Measurements from ENCODE around the gene PBOV1.

PBOV1 gene

DNA sequence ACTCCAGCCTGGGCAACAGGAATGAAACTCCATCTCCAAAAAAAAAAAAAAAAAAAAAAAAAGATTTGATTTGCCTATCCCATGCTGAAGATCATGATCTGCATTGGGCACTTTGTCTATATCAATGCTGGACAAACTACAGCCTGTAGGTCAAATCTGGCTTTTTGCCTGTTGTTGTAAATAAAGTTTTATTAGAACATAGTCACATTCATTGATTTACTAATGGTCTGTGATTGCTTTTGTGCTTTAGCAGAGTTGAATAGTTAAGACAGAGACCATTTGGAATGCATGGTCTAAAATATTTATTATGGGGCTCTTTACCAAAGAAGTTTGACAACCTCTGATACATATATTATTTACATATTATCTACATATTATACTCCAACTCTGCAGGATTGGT lies 14.0 kb downstream of the PBOV1 start:
- DNase-seq = no peak

DNA sequence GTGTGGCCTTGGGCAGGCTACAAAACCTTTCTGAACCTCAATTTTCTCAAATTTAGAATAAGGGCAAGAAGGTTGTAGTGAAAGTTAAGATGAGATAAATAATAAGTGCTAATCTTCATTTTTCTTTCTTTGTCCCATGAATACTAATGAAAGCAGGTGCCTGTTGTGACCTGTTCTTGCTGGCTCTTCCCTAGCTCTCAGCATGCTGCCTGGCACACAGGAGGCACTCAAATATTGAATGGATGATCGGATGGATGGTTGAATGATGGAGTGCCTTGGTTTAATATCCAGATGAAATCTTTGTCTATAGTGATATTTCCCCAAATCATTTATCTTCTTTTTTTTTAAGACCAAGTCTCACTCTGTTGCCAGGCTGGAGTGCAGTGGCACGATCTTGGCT lies 15.0 kb downstream of the PBOV1 start:
- DNase-seq = no peak

DNA sequence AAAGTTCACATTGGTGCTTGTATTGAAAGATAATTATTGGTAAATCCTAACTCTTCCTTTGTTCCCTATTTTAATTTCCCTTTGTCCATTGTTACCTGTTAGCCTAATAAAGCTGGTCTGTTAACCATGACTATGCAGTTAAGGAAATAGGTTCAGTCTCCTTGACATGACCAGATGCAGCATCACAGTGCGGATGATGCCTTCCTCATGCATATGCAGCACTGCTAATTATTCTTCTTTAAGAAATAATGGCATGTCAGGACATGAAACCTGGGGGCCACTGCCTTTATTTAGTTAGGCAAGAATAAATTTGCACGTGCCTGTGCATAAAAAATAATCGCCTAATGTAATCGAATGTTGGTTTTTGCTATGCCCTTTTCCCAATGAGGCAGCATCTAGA lies 16.5 kb downstream of the PBOV1 start:
- no peak for DNase-seq

DNA sequence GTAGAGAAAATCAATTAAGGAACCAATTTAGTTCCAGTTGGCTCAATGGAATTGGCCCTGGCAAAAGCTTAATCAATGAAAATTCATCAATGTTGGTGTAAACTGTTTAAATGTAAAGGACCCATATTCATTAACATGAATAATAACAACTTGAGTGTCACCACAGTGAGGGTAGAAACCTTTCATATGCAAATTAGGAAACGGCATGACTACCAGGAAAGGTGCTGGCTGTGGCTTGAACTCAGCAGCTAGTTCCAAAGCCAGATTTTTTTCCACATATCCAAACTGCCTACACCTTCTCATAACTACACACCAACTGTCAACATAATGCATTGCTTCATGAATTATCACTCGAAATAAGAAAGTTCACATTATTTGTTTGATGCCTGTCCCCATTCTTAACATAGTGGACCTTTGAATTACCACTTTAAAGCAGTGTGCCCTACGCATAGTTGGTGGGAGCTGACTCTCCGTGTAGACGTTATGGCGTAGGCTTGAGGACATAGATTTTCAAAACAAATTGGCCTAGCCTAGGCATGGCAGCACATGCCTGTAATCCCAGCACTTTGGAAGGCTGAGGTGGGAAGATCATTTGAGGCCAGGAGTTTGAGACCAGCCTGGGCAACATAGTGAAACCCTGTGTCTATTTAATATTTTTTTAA lies 19.7 kb downstream of the PBOV1 start:
- no peak for DNase-seq

DNA sequence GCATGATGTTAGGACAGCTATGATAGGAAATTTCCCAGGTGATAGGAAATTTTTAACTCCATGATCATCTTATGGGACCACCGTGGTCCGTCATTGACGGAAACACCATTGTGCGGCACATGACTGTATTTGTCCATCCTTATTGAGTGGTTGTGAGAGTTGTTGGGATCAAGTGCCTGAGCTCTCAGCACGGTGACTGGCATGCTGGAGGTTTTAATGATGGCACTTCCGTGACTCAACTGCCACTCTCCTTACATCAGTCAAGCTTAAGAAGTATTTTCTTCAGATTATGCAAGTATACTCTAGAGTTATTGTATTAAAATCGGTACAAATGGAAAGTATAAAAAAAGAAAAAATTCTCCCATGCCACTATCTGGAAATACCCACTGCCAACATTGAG lies 20.7 kb downstream of the PBOV1 start:
- no peak for DNase-seq

DNA sequence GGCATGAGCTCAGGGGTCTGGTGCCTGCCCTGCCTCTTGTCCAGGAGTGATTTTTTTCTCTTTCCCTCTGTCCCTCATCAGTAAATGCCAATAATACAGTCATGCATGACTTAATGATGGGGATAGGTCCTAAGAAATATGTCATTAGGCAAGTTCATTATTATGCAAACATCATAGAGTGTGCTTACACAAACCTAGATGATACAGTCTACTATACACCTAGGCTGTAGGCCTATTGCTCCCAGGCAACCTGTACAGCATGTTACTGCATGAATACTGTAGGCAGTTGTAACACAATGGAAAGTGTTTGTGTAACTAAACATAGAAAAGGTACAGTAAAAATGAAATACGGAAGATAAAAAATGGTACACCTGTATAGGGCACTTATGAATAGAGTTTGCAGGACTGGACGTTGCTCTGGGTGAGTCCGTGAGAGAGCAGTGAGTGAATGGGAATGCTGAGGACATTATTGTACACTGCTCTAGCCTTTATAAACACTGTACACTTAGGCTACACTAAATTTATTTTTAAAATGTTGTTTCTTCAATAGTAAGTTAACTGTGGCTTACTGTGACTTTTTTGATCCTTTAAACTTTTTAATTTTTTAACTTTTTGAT lies 22.1 kb downstream of the PBOV1 start:
- no peak for DNase-seq

DNA sequence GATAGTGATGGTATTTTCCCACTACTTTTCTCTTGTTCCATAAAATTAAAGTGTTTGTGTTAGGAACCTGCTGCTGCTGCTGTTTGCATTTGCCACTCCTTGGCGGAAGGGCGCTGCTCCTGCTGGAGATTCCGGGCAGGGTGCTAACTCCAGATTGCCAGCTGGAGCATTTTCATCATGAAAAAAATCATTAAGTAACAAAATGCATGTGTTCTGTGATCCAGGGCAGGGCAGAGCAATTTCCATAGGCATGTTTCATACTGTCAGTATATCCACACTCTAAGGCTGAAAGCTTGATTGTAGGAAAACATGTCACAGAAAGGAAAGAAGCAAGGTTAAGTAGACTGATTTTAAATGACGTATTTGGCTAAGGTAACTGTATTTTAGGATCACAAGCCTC lies 24.0 kb downstream of the PBOV1 start:
- DNase-seq = no peak

DNA sequence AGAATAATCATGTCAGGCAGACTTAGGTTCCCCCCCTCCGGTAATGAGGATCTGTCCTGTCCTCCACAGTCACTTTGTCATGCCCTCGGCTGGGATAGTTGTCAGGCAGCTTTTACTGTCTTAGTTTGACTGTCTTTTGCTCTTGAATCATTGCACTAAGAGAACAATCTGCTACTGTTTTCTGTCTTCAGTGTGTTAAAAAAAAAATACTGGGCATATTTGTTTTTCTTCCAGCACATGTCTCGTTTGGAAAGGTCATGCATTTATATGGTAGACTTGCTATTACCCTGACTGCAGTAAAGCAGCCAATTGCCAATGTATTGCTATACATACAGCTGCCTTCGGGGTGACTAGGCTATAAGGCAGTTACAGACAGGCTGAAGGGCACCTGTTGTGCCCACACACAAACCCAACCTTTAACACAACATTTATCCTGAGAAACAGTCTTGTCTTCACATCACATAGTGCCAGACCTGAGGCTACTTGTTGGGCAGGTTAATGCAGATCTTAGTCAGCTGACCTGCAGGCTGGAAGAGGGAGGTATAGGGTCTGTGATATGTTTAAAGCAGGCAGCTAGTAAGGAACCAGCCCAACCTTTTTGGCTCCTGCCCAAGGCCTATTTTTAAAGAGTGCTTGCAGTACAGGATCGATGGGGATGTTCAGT lies 29.9 kb downstream of the PBOV1 start:
- no peak for DNase-seq

DNA sequence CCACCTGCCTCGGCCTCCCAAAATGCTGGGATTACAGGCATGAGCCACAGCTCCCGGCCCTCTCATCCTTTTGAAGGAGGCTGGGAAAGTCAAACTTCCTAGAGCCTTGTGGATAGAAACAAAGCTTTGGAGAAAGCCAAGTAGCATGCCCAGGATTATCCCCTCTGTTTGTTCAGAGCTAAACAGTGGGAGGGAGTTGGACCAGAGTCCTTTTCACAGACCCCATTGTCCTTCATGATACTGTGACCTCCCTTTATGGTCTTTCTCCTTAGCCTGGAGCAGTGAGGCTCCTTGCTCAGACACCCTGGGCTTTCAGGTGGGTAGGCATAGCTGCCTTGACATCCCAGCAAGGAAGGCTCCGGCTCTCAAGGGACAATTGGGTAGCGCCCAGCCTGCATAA lies 31.1 kb downstream of the PBOV1 start:
- DNase-seq = no peak

DNA sequence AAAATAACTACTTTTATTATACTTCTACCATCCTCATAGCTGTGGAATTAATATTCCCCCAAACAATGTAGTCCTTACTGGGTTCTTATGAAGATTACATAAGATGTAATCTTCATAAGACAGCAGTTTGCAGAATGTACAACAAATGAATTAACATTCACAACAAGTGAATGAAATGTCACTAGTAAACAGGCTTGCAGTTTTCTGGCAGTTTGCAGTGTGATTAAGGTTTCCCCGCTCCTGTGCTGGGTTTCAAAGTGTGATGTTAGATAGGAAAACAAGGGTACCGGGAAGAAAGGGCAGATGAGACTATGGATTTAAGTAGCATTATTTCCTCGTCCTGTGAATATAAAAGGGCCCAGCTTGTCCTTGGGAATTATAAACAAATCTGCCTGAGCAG lies 34.1 kb downstream of the PBOV1 start:
- DNase-seq = no peak

DNA sequence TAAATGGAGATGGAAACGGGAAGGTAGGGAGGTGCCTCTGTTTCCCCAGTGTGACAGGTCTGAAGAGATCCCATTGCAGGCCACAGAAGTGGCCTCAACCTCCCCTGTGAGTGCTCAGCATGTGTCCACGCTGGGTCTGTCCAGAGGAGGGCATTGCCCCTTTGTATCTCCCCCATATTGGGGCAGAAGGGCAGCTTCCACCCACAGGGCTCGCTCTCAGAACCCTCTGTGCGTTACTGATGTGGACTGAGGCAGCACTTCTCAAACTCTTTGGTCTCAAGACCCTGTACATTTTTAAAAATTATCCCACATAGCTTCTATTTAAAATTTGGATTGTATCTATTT lies 34.5 kb downstream of the PBOV1 start:
- no peak for DNase-seq

DNA sequence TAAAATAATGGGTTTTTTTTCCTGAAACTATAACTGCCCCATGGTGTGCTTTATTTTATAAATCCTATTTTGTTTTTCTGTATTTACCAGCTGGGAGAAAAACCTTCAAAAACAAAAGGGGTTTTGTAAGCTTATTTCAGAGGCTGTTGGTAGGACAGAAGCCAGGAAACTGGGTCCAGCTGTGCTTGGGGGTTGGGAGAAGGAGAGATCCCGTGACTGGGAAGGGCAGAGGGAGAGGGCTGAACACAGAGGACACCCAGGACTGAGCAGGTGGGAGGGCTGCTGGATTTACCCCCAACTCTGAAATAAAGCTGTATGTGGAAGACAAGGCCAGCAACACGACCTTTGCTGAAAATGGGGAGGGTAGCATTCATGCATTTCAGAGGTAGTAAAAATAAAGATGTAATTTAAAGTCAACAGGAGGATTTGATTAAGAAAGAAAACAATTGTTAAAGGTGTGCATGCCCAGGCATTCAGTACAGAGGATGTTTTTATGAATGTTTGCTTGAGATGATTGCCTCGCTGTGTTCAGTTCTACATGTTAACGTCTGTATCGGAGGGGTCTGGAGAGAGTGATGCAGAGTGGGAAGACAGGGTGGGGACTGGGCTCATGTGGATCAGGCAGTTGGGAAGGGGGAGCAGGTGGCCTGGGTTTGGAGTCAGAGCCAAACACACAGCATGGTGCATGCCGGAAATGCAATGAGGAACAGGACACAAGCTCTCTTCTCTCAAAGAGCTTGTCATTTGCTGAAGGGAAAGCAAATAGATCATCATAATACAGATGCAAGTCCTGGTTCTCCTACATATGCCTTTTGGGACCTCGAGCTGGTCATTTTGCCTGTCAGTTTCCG lies 35.1 kb downstream of the PBOV1 start:
- no peak for DNase-seq

DNA sequence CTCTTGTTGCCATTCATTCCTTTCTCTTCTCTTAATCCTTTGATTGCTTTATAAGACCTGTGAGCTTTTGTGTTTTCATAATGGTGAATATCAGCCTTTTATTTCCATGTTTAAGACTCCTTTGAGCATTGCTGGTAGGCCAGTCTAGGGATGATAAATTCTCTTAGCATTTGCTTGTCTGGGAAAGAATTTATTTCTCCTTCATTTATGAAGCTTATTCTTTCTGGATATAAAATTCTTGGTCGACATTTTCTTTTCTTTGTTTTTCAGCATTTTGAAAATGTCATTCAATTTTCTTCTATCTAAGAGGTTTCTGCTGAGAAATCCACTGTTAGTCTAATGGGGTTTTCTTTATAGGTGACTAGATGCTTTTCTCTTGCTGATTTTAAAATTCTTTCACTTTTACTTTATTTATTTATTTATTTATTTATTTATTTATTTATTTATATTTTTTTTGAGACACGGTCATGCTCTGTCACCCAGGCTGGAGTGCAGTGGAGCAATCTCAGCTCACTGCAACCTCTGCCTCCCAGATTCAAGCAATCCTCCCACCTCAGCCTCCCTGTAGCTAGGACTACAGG lies 41.5 kb downstream of the PBOV1 start:
- DNase-seq = no peak

DNA sequence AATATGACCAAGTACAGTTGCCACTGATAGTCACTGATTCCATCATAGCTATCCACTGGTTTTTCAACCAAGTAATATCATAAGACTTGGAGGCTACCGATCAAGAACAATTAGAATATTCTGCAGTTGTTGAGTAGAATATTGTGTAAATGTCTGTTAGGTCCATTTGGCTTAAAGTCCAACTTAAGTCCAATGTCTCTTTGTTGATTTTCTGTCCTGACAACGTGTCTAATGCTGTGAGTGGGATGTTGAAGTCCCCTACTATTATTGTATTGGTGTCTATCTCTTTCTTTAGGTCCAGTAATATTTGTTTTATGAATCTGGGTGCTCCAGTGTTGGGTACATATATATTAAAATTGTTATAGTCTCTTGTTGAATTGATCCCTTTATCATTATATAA lies 42.7 kb downstream of the PBOV1 start:
- DNase-seq = no peak
